ENCODE results near the gene RAB40B.

RAB40B gene

GRCh38 chr17:82703036-82703745 is 4.7 kb upstream of the RAB40B start:
- no peak overlapping the region for H3K4me3 Mint-ChIP-seq
- no peak overlapping the region for H3K27ac Mint-ChIP-seq

GRCh38 chr17:82702231-82702927 is 3.9 kb upstream of the RAB40B start:
- DNase-seq (ENCODE audit: low spot score in 2 of 2) (no peak), ATAC-seq (no peak)
- H3K36me3 Mint-ChIP-seq = no peaks in the 10 kb centered on the region
- H3K9me3 Mint-ChIP-seq = no peaks in the 10 kb centered on the region
- peaks cover 5% of the 10 kb centered on the region for H3K4me1 Mint-ChIP-seq
- H3K27ac Mint-ChIP-seq = no peak overlapping the region
- no peak overlapping the region for H3K4me3 Mint-ChIP-seq

More at GRCh38 chr17:82703036-82703745, 4.7 kb upstream of the RAB40B start:
- ATAC-seq (no peak), DNase-seq (ENCODE audit: low spot score in 2 of 2) (no peak)
- Mint-ChIP-seq H3K9me3 (no peaks in the 10 kb centered on the region), H3K4me1 (peaks cover 11% of the 10 kb centered on the region), H3K36me3 (no peaks in the 10 kb centered on the region)

DNA sequence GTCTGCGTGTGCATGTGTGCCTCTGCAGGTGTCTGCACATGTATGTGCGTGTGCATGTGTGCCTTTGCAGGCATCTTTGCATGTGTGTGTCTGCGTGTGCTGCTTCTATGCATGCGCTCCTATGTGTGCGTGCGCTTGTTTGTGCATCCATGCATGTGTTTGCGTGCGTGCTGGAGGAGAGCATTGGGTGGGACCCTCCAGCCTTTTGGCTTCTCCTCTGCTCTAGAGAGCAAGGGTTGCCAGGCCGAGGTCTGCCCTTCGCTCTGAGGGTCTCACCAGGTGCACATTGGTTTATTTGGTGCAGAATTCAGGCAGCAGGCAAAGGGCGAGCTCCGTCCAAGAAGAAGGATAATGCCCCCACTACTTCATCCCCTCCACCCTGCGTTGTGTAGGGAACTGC is 1.1 kb upstream of the RAB40B start:
- H3K27ac Mint-ChIP-seq = no peak overlapping the region

GRCh38 chr17:82698974-82699442 is 510 bp upstream of the RAB40B start:
- peak overlapping the region; percentile 70 for H3K4me3 Mint-ChIP-seq
- H3K9me3 Mint-ChIP-seq = peaks cover 6% of the 10 kb centered on the region
- DNase-seq (ENCODE audit: low spot score in 2 of 2) (no peak), ATAC-seq (no peak)
- H3K36me3 Mint-ChIP-seq = no peaks in the 10 kb centered on the region
- H3K27ac Mint-ChIP-seq = no peak overlapping the region
- peaks cover 5% of the 10 kb centered on the region for H3K4me1 Mint-ChIP-seq

More for the DNA sequence above, 1.1 kb upstream of the RAB40B start:
- H3K4me3 Mint-ChIP-seq = peak overlapping the region; percentile 70
- peaks cover 3% of the 10 kb centered on the region for H3K9me3 Mint-ChIP-seq
- no peak for ATAC-seq
- H3K36me3 Mint-ChIP-seq = no peaks in the 10 kb centered on the region
- peaks cover 5% of the 10 kb centered on the region for H3K4me1 Mint-ChIP-seq
- no peak for DNase-seq (ENCODE audit: low spot score in 2 of 2)

DNA sequence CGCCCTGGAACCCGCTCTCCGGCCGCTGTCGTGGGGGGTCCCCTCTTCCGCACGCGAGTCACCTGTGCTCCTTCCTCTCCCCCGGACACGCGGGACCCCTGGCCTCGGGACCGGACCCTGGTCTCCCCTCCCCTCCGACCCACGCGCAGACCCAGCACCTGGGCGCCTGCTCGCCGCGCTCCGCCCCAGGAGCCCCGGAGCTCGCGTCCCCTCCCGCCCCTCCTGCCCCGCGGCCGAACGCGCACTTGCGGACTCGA is 762 bp downstream of the RAB40B start:
- H3K4me1 Mint-ChIP-seq = peaks cover 5% of the 10 kb centered on the region
- no peak overlapping the region for H3K27ac Mint-ChIP-seq
- peaks cover 6% of the 10 kb centered on the region for H3K9me3 Mint-ChIP-seq
- H3K4me3 Mint-ChIP-seq = peak overlapping the region; percentile 70
- ATAC-seq (no peak), DNase-seq (ENCODE audit: low spot score in 2 of 2) (no peak)
- H3K36me3 Mint-ChIP-seq = no peaks in the 10 kb centered on the region

GRCh38 chr17:82696916-82697807 is 1.3 kb downstream of the RAB40B start:
- peaks cover 6% of the 10 kb centered on the region for H3K4me1 Mint-ChIP-seq
- no peak overlapping the region for H3K27ac Mint-ChIP-seq

DNA sequence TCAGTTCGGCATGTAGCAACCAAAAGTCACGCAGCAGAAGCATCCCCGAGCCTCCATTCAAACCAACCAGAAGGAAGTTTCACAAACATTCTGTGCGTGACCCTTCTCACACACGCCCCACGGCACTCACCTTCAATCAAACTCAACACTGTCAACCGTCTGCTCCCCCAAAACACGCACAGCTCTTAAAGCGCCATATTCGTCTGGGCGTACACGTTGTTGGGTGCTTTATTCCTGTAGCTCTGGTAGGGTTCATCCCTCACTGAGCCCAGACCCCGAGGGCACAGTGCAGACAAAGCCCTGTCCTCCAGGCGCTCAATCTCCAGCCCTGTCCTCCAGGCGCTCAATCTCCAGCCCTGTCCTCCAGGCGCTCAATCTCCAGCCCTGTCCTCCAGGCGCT is 2.2 kb downstream of the RAB40B start:
- peaks cover 6% of the 10 kb centered on the region for H3K9me3 Mint-ChIP-seq
- H3K27ac Mint-ChIP-seq = no peak overlapping the region
- no peak overlapping the region for H3K4me3 Mint-ChIP-seq
- H3K4me1 Mint-ChIP-seq = peaks cover 15% of the 10 kb centered on the region
- no peak for DNase-seq (ENCODE audit: low spot score in 2 of 2)
- ATAC-seq = no peak
- no peaks in the 10 kb centered on the region for H3K36me3 Mint-ChIP-seq

More at GRCh38 chr17:82696916-82697807, 1.3 kb downstream of the RAB40B start:
- no peak for ATAC-seq
- H3K36me3 Mint-ChIP-seq = no peaks in the 10 kb centered on the region
- peak overlapping the region; percentile 70 for H3K4me3 Mint-ChIP-seq
- DNase-seq (ENCODE audit: low spot score in 2 of 2) = no peak
- peaks cover 6% of the 10 kb centered on the region for H3K9me3 Mint-ChIP-seq

- peaks cover 6% of the 10 kb centered on the region for H3K9me3 Mint-ChIP-seq
- peaks cover 22% of the 10 kb centered on the region for H3K4me1 Mint-ChIP-seq
- DNase-seq (ENCODE audit: low spot score in 2 of 2) = no peak
- H3K36me3 Mint-ChIP-seq = no peaks in the 10 kb centered on the region
- H3K4me3 Mint-ChIP-seq = no peak overlapping the region
- ATAC-seq = no peak
- H3K27ac Mint-ChIP-seq = no peak overlapping the region
These were observed 3.9 kb downstream of the RAB40B start for GRCh38 chr17:82694647-82695046.

- ATAC-seq = no peak
- peaks cover 17% of the 10 kb centered on the region for H3K4me1 Mint-ChIP-seq
- no peaks in the 10 kb centered on the region for H3K36me3 Mint-ChIP-seq
- H3K27ac Mint-ChIP-seq = no peak overlapping the region
- peaks cover 6% of the 10 kb centered on the region for H3K9me3 Mint-ChIP-seq
- H3K4me3 Mint-ChIP-seq = no peak overlapping the region
- DNase-seq (ENCODE audit: low spot score in 2 of 2) = no peak
These were observed 5.2 kb downstream of the RAB40B start for GRCh38 chr17:82693168-82693867.

DNA sequence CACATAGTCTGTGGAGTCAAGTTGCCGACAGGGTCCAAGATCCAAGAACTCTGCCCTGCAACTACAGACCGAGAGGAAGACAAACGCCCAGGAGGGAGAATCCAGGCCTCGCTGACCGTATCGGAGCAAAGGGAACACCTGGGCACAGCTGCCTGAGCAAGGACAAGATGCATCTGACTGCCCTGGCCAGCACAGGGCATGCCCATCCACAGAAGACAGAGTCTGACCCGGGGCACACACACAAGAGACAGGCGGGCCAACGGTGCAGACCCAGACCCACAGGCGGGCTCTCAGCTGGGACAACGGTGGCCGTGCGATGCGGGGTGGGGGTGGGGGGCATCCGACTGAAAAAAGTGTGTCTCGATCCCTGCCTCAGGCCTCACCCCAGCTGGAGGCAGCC is 6.2 kb downstream of the RAB40B start:
- Mint-ChIP-seq H3K36me3 (no peaks in the 10 kb centered on the region), H3K27ac (no peak overlapping the region), H3K9me3 (peaks cover 6% of the 10 kb centered on the region), H3K4me1 (peaks cover 17% of the 10 kb centered on the region), H3K4me3 (no peak overlapping the region)
- ATAC-seq (no peak), DNase-seq (ENCODE audit: low spot score in 2 of 2) (no peak)

GRCh38 chr17:82691714-82692113 is 6.8 kb downstream of the RAB40B start:
- Mint-ChIP-seq H3K36me3 (no peaks in the 10 kb centered on the region), H3K9me3 (peaks cover 6% of the 10 kb centered on the region), H3K27ac (peak overlapping the region; percentile 26), H3K4me1 (peaks cover 17% of the 10 kb centered on the region), H3K4me3 (no peak overlapping the region)
- no peak for ATAC-seq
- no peak for DNase-seq (ENCODE audit: low spot score in 2 of 2)

- Mint-ChIP-seq H3K27ac (peak overlapping the region; percentile 26), H3K9me3 (peaks cover 6% of the 10 kb centered on the region), H3K4me1 (peaks cover 17% of the 10 kb centered on the region), H3K36me3 (no peaks in the 10 kb centered on the region), H3K4me3 (no peak overlapping the region)
- ATAC-seq = no peak
- DNase-seq (ENCODE audit: low spot score in 2 of 2) = no peak
These were observed 7.6 kb downstream of the RAB40B start for GRCh38 chr17:82690786-82691489.

- no peak for DNase-seq (ENCODE audit: low spot score in 2 of 2)
- Mint-ChIP-seq H3K4me1 (peaks cover 17% of the 10 kb centered on the region), H3K9me3 (no peaks in the 10 kb centered on the region), H3K27ac (no peak overlapping the region), H3K4me3 (no peak overlapping the region), H3K36me3 (no peaks in the 10 kb centered on the region)
- ATAC-seq = no peak
These were observed 9.4 kb downstream of the RAB40B start for GRCh38 chr17:82689077-82689476.

DNA sequence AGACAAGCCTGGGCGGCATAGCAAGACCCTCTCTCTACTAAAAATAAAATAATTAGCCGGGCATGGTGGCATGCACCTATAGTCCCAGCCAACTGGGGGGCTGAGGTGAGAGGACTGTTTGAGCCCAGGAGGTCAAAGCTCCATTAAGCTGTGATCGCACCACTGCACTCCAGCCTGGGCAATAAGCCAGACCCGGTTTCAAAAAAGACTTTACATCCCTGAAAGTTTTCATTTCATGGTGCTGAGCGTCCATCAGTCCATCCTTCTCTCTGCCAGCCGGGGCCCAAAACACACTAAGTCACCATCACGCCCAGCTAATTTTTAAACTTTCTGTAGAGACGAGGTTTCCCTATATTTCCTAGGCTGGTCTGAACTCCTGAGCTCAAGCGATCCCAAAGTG is 10.6 kb downstream of the RAB40B start:
- Mint-ChIP-seq H3K9me3 (no peaks in the 10 kb centered on the region), H3K36me3 (peaks cover 6% of the 10 kb centered on the region), H3K4me3 (no peak overlapping the region), H3K4me1 (peaks cover 17% of the 10 kb centered on the region), H3K27ac (no peak overlapping the region)
- no peak for DNase-seq (ENCODE audit: low spot score in 2 of 2)
- ATAC-seq = no peak

Data from stimulated activated effector memory CD8-positive, alpha-beta T cell treated with anti-CD3 and anti-CD28 coated beads, Interleukin-12 subunit alpha, Interleukin-12 subunit beta, amount 100 ng/mL, for 72 hours (primary cell).